Adipocyte (in vitro differentiated cells): ENCODE measurements around the gene PLCB1.

Source experiments
- DNase-seq: peaks from one replicate; pipeline ENCODE4 v3.0.0-alpha.2; 2015; ENCODE audit warnings: low read depth
- H3K27me3 ChIP-seq: replicated peaks from 2 replicates; pipeline ENCODE4 v1.7.0; 2013; ENCODE audit warnings: mild to moderate bottlenecking, low read length, moderate library complexity; ENCODE audit not compliant: control insufficient read depth, insufficient read depth
- H3K36me3 ChIP-seq: 2 replicates; pipeline ENCODE4 v1.7.0; 2013; ENCODE audit warnings: low read length, mild to moderate bottlenecking, moderate library complexity; ENCODE audit not compliant: control insufficient read depth, insufficient read depth, severe bottlenecking
- H3K4me1 ChIP-seq: 2 replicates; pipeline ENCODE4 v1.7.0; 2013; ENCODE audit warnings: mild to moderate bottlenecking, low read length, moderate library complexity; ENCODE audit not compliant: control insufficient read depth, insufficient read depth
- H3K4me3 ChIP-seq: 2 replicates; pipeline ENCODE4 v1.7.0; 2013; ENCODE audit warnings: mild to moderate bottlenecking, low read length, moderate library complexity
- H3K9ac ChIP-seq: 2 replicates; pipeline ENCODE4 v1.7.0; 2013; ENCODE audit warnings: mild to moderate bottlenecking, low read length, moderate library complexity
- H3K9me3 ChIP-seq: 2 replicates; pipeline ENCODE4 v1.7.0; 2013; ENCODE audit warnings: mild to moderate bottlenecking, low read length, moderate library complexity; ENCODE audit not compliant: control insufficient read depth

Gene PLCB1

DNA sequence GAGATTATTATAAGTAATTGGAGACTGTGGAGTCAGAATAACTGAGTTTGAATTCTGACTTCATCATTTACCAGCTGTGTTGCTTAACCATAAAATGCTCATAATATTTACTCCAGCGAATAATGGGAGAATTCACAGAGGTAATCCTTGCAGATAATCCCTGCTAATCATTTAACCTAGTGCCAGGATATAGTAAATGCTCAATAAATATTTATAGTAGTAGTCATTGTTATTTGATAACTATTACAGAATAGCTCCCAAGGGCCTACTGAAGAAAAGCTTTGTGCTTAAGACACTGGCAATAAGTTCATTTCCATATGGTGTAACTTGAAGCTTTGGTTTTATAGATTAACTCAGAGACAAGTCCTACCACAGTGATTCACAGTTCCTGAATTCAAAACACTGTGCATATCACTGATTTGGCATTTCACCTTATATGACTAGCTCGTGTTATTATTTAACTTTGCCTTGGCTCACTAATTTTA, 728.0 kb downstream of the PLCB1 start:
- no peaks in the 10 kb centered on the region for H3K27me3 ChIP-seq
- no peaks in the 10 kb centered on the region for H3K36me3 ChIP-seq
- peaks cover 3% of the 10 kb centered on the region for H3K9me3 ChIP-seq
- no peak overlapping the region for H3K9ac ChIP-seq
- H3K4me1 ChIP-seq = peaks cover 14% of the 10 kb centered on the region
- H3K4me3 ChIP-seq = no peak overlapping the region
- peak; percentile 71 for DNase-seq

DNA sequence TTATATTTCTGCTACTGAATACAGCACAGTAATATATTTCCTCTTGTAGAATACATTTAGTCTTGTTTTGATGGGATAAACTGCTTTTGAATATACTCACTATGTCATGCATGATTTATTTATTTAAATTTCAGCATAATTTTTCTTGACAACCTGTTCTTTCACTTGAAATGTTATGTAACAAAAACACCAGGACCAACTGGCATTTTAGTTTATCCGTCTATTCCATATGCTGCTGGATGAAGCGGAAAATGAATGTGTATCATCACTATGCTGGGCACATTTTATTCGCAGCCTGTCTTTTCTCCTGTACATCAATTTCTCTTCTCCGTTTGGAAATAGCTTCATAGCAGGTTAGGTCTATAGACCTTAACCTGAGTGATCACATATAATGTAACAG, 730.0 kb downstream of the PLCB1 start:
- Histone ChIP-seq H3K9ac (no peak overlapping the region), H3K9me3 (no peaks in the 10 kb centered on the region), H3K4me1 (peaks cover 4% of the 10 kb centered on the region), H3K36me3 (no peaks in the 10 kb centered on the region), H3K27me3 (no peaks in the 10 kb centered on the region), H3K4me3 (no peak overlapping the region)
- DNase-seq = no peak

DNA sequence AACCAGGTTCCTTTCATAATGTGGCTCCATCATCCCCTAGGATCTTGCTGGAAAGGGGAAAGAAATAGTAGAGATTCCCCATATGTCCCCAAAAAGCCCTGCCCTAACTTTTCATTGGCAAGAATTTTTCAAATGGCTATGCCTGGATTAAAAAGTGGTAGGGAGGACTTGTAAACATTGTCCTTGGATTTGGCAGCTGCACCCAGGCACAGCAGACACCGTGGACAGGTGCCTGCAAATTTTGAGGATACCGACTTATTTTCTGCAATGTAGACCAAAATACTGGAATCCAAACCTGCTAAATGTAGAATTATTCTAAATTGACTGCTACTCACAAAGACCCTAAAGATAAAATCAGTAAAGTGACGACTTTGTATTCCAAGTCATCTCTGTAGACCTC, 733.6 kb downstream of the PLCB1 start:
- H3K36me3 ChIP-seq = no peaks in the 10 kb centered on the region
- no peak overlapping the region for H3K9ac ChIP-seq
- H3K4me1 ChIP-seq = peaks cover under 1% of the 10 kb centered on the region
- H3K4me3 ChIP-seq = no peak overlapping the region
- no peak for DNase-seq
- H3K27me3 ChIP-seq = no peaks in the 10 kb centered on the region
- no peaks in the 10 kb centered on the region for H3K9me3 ChIP-seq

GRCh38 chr20:8867038-8867740, 735.1 kb downstream of the PLCB1 start:
- no peak overlapping the region for H3K4me3 ChIP-seq
- H3K9me3 ChIP-seq = no peaks in the 10 kb centered on the region
- no peaks in the 10 kb centered on the region for H3K36me3 ChIP-seq
- DNase-seq = no peak
- H3K9ac ChIP-seq = no peak overlapping the region
- no peaks in the 10 kb centered on the region for H3K4me1 ChIP-seq
- no peaks in the 10 kb centered on the region for H3K27me3 ChIP-seq

GRCh38 chr20:8870652-8871051, 738.6 kb downstream of the PLCB1 start:
- peaks cover 3% of the 10 kb centered on the region for H3K4me1 ChIP-seq
- no peak overlapping the region for H3K4me3 ChIP-seq
- no peak for DNase-seq
- H3K27me3 ChIP-seq = no peaks in the 10 kb centered on the region
- no peak overlapping the region for H3K9ac ChIP-seq
- no peaks in the 10 kb centered on the region for H3K36me3 ChIP-seq
- H3K9me3 ChIP-seq = no peaks in the 10 kb centered on the region

GRCh38 chr20:8874437-8874836, 742.4 kb downstream of the PLCB1 start:
- DNase-seq = no peak
- Histone ChIP-seq H3K27me3 (no peaks in the 10 kb centered on the region), H3K9ac (no peak overlapping the region), H3K36me3 (no peaks in the 10 kb centered on the region), H3K9me3 (no peaks in the 10 kb centered on the region), H3K4me3 (no peak overlapping the region), H3K4me1 (peaks cover 3% of the 10 kb centered on the region)

- peak; percentile 76 for DNase-seq
- no peak overlapping the region for H3K4me3 ChIP-seq
Observed at GRCh38 chr20:8875586-8875985, 743.5 kb downstream of the PLCB1 start.

DNA sequence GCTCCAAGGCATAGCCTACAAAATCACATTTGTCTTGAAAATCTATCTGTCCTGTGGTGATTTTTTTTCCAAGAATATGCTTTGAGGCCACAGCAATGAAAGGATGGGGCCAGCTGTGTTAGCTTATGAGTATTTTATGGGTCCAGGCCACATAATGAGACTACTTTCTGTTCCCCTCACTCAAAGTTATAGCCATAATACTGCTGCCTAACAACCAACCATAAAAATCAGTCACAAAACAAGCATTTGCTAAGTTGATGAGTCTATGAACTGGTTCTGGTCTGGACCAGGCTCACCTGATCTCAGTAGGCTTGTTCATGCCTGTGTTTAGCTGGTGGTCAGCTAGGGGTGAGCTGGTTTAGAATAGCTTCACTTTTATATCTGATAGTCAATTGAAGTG, 744.3 kb downstream of the PLCB1 start:
- Histone ChIP-seq H3K9ac (no peak overlapping the region), H3K27me3 (no peaks in the 10 kb centered on the region), H3K4me1 (peaks cover 3% of the 10 kb centered on the region), H3K9me3 (no peaks in the 10 kb centered on the region), H3K36me3 (no peaks in the 10 kb centered on the region), H3K4me3 (no peak overlapping the region)
- DNase-seq = no peak

More at GRCh38 chr20:8875586-8875985, 743.5 kb downstream of the PLCB1 start:
- Histone ChIP-seq H3K9me3 (no peaks in the 10 kb centered on the region), H3K36me3 (no peaks in the 10 kb centered on the region), H3K9ac (no peak overlapping the region), H3K27me3 (no peaks in the 10 kb centered on the region), H3K4me1 (peaks cover 3% of the 10 kb centered on the region)

- DNase-seq = no peak
- Histone ChIP-seq H3K4me3 (no peak overlapping the region), H3K4me1 (peaks cover 3% of the 10 kb centered on the region), H3K9me3 (no peaks in the 10 kb centered on the region), H3K36me3 (no peaks in the 10 kb centered on the region), H3K27me3 (no peaks in the 10 kb centered on the region), H3K9ac (no peak overlapping the region)
Observed at GRCh38 chr20:8877294-8877693, 745.2 kb downstream of the PLCB1 start.

- H3K4me1 ChIP-seq = peaks cover under 1% of the 10 kb centered on the region
- no peaks in the 10 kb centered on the region for H3K36me3 ChIP-seq
- no peak overlapping the region for H3K4me3 ChIP-seq
- DNase-seq = no peak
- H3K27me3 ChIP-seq = no peaks in the 10 kb centered on the region
- H3K9me3 ChIP-seq = no peaks in the 10 kb centered on the region
- H3K9ac ChIP-seq = no peak overlapping the region
Observed at GRCh38 chr20:8879669-8880068, 747.6 kb downstream of the PLCB1 start.

DNA sequence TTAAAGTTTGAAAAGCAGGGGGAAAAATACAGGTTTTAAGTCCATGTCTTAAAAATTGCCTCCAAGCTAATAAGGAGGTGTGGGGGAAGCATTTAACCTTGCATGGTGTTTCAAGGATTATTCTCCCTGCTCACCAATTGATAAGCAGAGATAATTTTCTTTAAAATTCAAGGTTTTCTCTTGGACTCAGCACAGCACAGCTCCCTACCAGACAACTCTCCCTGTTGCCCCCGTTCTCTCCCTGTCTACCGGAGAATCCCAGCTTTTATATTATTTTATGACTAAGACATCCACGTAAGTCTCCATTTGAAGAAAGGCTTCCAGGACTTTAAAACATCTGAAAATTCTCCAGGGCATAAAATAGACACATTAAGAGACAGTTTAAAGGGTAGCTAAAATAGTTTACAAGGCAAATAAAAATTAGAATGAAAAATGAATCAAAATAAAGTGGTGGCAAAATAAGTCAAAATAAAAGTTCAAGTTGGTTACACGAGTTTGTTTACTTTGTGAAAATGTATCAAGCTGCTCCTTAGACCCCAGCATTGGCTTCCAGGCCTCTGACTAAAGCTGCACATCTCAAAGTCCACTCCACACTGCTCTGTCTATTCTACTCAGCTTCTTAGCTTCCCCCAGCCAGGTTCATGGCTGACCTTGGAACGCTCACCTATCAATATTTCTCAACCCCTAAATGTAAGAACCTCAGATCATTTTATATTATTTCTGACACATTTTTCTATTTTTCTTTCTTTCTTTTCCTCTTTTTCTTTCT, 748.2 kb downstream of the PLCB1 start:
- Histone ChIP-seq H3K4me1 (no peaks in the 10 kb centered on the region), H3K36me3 (no peaks in the 10 kb centered on the region), H3K4me3 (no peak overlapping the region), H3K9ac (no peak overlapping the region), H3K27me3 (no peaks in the 10 kb centered on the region), H3K9me3 (no peaks in the 10 kb centered on the region)
- DNase-seq = no peak
